ENCODE data around the gene IFT27.

IFT27 gene

DNA sequence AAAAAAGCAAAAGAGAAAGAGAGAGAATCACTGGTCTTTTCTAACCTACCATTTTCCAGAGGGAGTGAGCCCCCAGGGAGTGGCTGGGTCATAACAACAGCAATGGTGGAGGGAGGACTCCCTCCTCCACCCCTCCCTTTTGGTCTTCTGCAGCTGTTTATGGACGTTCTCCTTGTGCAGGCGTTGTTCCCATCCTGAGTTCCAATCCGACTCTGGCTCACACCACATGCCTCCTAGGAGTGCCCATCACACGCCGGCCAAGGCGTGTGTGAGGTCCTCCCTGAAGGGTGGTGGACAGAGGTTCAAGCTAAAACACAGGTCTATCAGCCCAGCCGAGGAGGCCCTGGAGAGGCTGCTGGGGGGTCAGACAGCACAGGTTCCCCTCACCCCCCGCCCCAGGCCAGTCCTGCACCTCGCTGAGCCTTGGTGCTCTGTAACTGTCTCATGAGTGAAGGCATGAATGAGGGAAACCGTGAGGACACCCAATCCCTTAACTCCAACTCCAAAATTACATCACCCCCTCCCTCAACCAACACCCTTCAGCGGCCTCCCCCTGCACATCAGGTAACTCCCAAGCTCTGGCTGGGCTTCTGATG lies 29.4 kb downstream of the IFT27 start:
- TF ChIP-seq, protein P1, sequence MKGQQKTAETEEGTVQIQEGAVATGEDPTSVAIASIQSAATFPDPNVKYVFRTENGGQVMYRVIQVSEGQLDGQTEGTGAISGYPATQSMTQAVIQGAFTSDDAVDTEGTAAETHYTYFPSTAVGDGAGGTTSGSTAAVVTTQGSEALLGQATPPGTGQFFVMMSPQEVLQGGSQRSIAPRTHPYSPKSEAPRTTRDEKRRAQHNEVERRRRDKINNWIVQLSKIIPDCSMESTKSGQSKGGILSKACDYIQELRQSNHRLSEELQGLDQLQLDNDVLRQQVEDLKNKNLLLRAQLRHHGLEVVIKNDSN (IDR thresholded peaks at IDR 0.05): no peak
- TF ChIP-seq TEAD4 (IDR thresholded peaks at IDR 0.05): no peak
- TF ChIP-seq TCF12 (IDR thresholded peaks at IDR 0.05; ENCODE audit: low read depth): no peak
- no peak for TF ChIP-seq CEBPB (IDR thresholded peaks at IDR 0.05)
- TF ChIP-seq TAF1 (IDR thresholded peaks at IDR 0.05; ENCODE audit: low read depth): no peak
- no peak for TF ChIP-seq YY1 (IDR thresholded peaks at IDR 0.05; ENCODE audit: low read depth)

DNA sequence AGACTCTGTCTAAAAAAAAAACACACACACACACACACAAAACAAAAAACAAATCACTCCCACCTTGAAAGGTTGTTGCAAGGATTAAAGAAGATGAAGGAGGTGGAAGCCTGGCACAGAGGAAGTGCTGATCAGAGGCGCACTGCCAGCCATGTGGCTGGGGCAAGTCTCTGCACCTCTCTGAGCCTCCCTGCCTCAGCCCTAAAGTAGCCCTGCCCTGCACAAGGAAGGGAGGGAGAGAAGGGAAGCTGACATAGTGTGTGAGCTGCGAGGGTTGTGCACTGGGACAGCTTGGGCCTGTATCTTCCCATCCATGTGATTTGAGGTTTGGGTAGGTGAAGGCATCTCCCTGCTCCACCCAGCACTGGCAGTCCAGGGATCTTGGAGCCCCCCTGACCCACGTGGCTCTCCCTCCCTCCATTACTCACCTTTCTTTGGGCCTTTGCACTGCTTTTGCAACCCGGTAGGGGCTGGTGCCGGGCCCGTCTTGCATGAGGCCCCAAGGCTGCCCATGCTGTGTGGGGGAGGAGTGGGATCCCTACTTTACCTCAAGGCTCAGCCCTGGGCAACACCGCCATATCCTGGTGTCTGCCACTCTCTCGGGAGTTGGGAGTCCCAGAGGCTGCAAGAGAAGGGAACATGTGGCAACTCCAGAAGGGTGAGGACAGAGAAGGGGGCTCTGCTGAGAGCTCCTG lies 30.5 kb downstream of the IFT27 start:
- TF ChIP-seq EGR1 (IDR thresholded peaks at IDR 0.05): no peak
- no peak for TF ChIP-seq TEAD4 (IDR thresholded peaks at IDR 0.05)

DNA sequence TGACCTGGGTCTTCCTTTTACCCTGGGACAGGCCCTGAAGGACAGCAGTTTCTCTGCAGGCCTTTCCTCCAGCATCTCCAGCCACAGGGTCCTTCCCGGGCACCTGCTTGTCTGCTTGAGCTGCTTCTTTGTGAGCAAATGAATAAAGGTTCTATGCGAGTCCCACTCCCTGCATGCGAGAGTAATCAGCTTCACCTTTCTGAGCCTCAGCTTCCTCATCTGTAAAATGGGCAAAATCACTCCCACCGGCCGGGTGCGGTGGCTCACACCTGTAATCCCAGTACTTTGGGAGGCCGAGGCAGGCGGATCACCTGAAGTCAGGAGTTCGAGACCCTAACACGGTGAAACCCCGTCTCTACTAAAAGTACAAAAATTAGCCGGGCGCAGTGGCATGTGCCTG lies 31.1 kb downstream of the IFT27 start:
- TF ChIP-seq CEBPB (IDR thresholded peaks at IDR 0.05) (no peak), YY1 (IDR thresholded peaks at IDR 0.05; ENCODE audit: low read depth) (no peak), ZBTB7A (IDR thresholded peaks at IDR 0.05; ENCODE audit: low read depth) (no peak), EP300 (IDR thresholded peaks at IDR 0.05; ENCODE audit: borderline replicate concordance) (no peak), NFIC (IDR thresholded peaks at IDR 0.05) (no peak), EGR1 (IDR thresholded peaks at IDR 0.05) (no peak), RAD21 (IDR thresholded peaks at IDR 0.05; ENCODE audit: low read depth) (no peak), CREB1 (IDR thresholded peaks at IDR 0.05; ENCODE audit: low read depth) (no peak), TEAD4 (IDR thresholded peaks at IDR 0.05) (no peak), FOXM1 (IDR thresholded peaks at IDR 0.05; ENCODE audit: borderline replicate concordance, low read depth) (no peak), TCF12 (IDR thresholded peaks at IDR 0.05; ENCODE audit: low read depth) (no peak), TAF1 (IDR thresholded peaks at IDR 0.05; ENCODE audit: low read depth) (no peak)
- TF ChIP-seq, protein P2, sequence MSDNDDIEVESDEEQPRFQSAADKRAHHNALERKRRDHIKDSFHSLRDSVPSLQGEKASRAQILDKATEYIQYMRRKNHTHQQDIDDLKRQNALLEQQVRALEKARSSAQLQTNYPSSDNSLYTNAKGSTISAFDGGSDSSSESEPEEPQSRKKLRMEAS (IDR thresholded peaks at IDR 0.05): no peak
- TF ChIP-seq, protein P3, sequence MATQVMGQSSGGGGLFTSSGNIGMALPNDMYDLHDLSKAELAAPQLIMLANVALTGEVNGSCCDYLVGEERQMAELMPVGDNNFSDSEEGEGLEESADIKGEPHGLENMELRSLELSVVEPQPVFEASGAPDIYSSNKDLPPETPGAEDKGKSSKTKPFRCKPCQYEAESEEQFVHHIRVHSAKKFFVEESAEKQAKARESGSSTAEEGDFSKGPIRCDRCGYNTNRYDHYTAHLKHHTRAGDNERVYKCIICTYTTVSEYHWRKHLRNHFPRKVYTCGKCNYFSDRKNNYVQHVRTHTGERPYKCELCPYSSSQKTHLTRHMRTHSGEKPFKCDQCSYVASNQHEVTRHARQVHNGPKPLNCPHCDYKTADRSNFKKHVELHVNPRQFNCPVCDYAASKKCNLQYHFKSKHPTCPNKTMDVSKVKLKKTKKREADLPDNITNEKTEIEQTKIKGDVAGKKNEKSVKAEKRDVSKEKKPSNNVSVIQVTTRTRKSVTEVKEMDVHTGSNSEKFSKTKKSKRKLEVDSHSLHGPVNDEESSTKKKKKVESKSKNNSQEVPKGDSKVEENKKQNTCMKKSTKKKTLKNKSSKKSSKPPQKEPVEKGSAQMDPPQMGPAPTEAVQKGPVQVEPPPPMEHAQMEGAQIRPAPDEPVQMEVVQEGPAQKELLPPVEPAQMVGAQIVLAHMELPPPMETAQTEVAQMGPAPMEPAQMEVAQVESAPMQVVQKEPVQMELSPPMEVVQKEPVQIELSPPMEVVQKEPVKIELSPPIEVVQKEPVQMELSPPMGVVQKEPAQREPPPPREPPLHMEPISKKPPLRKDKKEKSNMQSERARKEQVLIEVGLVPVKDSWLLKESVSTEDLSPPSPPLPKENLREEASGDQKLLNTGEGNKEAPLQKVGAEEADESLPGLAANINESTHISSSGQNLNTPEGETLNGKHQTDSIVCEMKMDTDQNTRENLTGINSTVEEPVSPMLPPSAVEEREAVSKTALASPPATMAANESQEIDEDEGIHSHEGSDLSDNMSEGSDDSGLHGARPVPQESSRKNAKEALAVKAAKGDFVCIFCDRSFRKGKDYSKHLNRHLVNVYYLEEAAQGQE (IDR thresholded peaks at IDR 0.05; ENCODE audit: low read depth): no peak
- TF ChIP-seq, protein P1 (IDR thresholded peaks at IDR 0.05): no peak

DNA sequence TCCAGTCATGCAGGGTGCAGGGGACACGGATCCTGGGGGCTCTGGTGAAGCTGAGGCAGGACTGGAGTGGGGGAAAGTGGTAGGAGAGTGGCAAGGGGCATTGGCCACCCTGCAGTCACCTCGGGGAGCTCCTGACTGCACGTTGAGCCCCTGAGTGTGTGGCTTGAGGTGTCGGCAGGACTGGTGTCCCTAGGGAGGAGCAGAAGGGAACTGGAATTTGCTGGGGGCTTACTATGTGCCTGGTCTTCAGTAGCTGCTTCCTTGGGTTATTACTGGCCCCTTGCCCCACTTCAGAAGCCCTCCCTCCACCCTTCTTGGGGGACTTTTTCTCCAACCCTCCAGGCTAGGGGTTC lies 31.5 kb downstream of the IFT27 start:
- TF ChIP-seq CEBPB (IDR thresholded peaks at IDR 0.05): no peak
- no peak for TF ChIP-seq ZBTB7A (IDR thresholded peaks at IDR 0.05; ENCODE audit: low read depth)
- TF ChIP-seq, protein P2 (IDR thresholded peaks at IDR 0.05): no peak
- no peak for TF ChIP-seq YY1 (IDR thresholded peaks at IDR 0.05; ENCODE audit: low read depth)
- TF ChIP-seq TCF12 (IDR thresholded peaks at IDR 0.05; ENCODE audit: low read depth): no peak
- TF ChIP-seq EP300 (IDR thresholded peaks at IDR 0.05; ENCODE audit: borderline replicate concordance): no peak
- no peak for TF ChIP-seq RAD21 (IDR thresholded peaks at IDR 0.05; ENCODE audit: low read depth)
- TF ChIP-seq FOXM1 (IDR thresholded peaks at IDR 0.05; ENCODE audit: borderline replicate concordance, low read depth): no peak
- no peak for TF ChIP-seq TEAD4 (IDR thresholded peaks at IDR 0.05)

DNA sequence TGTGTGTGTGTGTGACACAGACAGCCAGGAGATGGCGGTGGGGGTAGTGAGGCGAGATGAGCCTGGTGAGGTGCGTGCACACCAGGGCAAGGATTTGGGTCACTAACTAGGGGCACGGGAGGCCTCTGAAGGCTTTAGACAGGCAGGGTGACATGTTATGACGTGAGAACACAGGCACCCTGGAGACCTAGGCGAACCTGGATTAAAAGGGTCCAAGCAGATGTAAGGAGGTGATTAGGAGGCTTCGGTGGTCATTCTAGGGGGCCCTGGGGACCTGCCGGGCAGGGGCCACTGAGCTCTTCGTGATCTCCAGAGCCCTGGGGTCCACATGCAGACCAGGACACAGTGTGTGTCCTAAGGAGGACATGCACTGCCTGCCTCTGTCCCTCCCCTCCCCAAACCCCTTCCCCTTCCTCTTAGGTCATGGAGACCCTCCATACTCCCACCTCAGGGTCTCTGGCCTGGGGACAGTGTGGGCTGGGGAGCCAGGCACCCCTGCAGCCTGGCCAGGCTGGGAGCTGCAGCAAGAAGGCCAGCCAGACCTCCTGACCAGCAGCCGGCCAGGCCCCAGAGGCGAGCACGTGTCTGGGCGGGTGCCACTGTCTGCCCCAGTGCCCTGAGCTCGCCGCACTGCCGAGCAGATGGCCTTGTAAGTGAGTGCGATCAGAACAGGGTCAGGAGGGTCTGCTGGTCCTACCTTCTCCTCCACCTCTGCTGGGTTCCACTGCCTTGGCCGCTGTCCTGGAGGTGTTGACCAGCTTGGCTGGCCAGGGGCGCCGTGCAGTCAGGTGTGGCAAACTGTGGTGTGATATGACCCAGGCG lies 32.1 kb downstream of the IFT27 start:
- no peak for TF ChIP-seq TEAD4 (IDR thresholded peaks at IDR 0.05)

DNA sequence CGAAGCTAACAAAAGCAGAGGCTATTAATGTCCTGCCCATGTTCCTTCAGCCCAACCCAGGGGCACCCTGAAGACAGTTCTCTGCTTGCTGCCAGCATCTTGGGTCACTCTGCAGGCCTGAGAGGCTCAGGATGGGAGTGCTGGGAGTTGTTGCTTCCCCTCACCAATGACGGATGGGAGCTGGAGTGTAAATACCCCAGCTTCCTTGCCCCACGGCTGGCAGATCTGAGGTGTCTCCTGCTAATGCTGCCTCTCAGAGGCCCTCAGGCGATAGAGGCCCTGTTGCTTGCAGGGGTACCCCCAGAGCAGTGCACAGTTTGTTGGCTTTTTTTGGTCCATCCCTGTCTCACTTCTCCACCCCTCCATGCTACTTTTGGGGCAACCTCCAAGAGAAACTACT lies 32.9 kb downstream of the IFT27 start:
- TF ChIP-seq, protein P1 (IDR thresholded peaks at IDR 0.05): no peak
- TF ChIP-seq, protein P3 (IDR thresholded peaks at IDR 0.05; ENCODE audit: low read depth): no peak
- TF ChIP-seq ZBTB7A (IDR thresholded peaks at IDR 0.05; ENCODE audit: low read depth) (no peak), TAF1 (IDR thresholded peaks at IDR 0.05; ENCODE audit: low read depth) (no peak), EGR1 (IDR thresholded peaks at IDR 0.05) (no peak), YY1 (IDR thresholded peaks at IDR 0.05; ENCODE audit: low read depth) (no peak), TEAD4 (IDR thresholded peaks at IDR 0.05) (no peak), TCF12 (IDR thresholded peaks at IDR 0.05; ENCODE audit: low read depth) (no peak), EP300 (IDR thresholded peaks at IDR 0.05; ENCODE audit: borderline replicate concordance) (no peak), CREB1 (IDR thresholded peaks at IDR 0.05; ENCODE audit: low read depth) (no peak), CEBPB (IDR thresholded peaks at IDR 0.05) (no peak), RAD21 (IDR thresholded peaks at IDR 0.05; ENCODE audit: low read depth) (no peak), NFIC (IDR thresholded peaks at IDR 0.05) (no peak), FOXM1 (IDR thresholded peaks at IDR 0.05; ENCODE audit: borderline replicate concordance, low read depth) (no peak)
- TF ChIP-seq, protein P2 (IDR thresholded peaks at IDR 0.05): no peak
